ENCODE data around the gene FCHO1. TPM values are rescaled to one million over a fixed set of nuclear protein-coding genes. Genes with fewer than 3 reads are reported as not detected.
"Not testable (repeated sequence)": the region's sequence is repeated elsewhere in the genome, so short reads cannot be mapped to it uniquely, and the experiment has no call there.

FCHO1 gene
- total RNA-seq, 1 donor from 2014 or later: 2.6 TPM

- no peak for DNase-seq (ENCODE audit: low spot score)
Measured at GRCh38 chr19:17794412-17794730, 43.1 kb downstream of the FCHO1 start.

- peak; percentile 92 for DNase-seq (ENCODE audit: low spot score)
Measured at GRCh38 chr19:17794731-17795494, 43.6 kb downstream of the FCHO1 start, which contains the start of gene B3GNT3. B3GNT3 (plus strand) TSS chr19:17795138; CDS start chr19:17807808, 12,670 bp downstream.

GRCh38 chr19:17795495-17795856 is 44.2 kb downstream of the FCHO1 start:
- DNase-seq (ENCODE audit: low spot score): no peak

- DNase-seq (ENCODE audit: low spot score): no peak
Measured at GRCh38 chr19:17796013-17796837, 44.9 kb downstream of the FCHO1 start.

- no peak for DNase-seq (ENCODE audit: low spot score)
Measured at GRCh38 chr19:17796838-17797423, 45.7 kb downstream of the FCHO1 start.

GRCh38 chr19:17797424-17798201 is 46.3 kb downstream of the FCHO1 start:
- DNase-seq (ENCODE audit: low spot score): no peak

GRCh38 chr19:17798599-17798998 is 47.3 kb downstream of the FCHO1 start:
- not testable (repeated sequence) for DNase-seq (ENCODE audit: low spot score)

- DNase-seq (ENCODE audit: low spot score): no peak
Measured at GRCh38 chr19:17802137-17802858, 51.0 kb downstream of the FCHO1 start.

GRCh38 chr19:17803264-17803896 is 52.1 kb downstream of the FCHO1 start:
- DNase-seq (ENCODE audit: low spot score): no peak

GRCh38 chr19:17805427-17805826 is 54.1 kb downstream of the FCHO1 start:
- no peak for DNase-seq (ENCODE audit: low spot score)

- no peak for DNase-seq (ENCODE audit: low spot score)
Measured at GRCh38 chr19:17806945-17807344, 55.7 kb downstream of the FCHO1 start.

GRCh38 chr19:17807731-17808316 is 56.5 kb downstream of the FCHO1 start:
- DNase-seq (ENCODE audit: low spot score): no peak

- DNase-seq (ENCODE audit: low spot score): no peak
Measured at GRCh38 chr19:17811103-17811502, 59.8 kb downstream of the FCHO1 start.

- no peak for DNase-seq (ENCODE audit: low spot score)
Measured at GRCh38 chr19:17811681-17812080, 60.4 kb downstream of the FCHO1 start.

GRCh38 chr19:17812099-17812498 is 60.8 kb downstream of the FCHO1 start:
- no peak for DNase-seq (ENCODE audit: low spot score)

GRCh38 chr19:17817668-17818363 is 66.5 kb downstream of the FCHO1 start:
- DNase-seq (ENCODE audit: low spot score): no peak

- DNase-seq (ENCODE audit: low spot score): no peak
Measured at GRCh38 chr19:17821190-17821589, 69.9 kb downstream of the FCHO1 start, which contains the start of gene INSL3. INSL3 (minus strand) TSS chr19:17821519; CDS start chr19:17821506, 13 bp downstream.

GRCh38 chr19:17824339-17824738 is 73.1 kb downstream of the FCHO1 start:
- no peak for DNase-seq (ENCODE audit: low spot score)

GRCh38 chr19:17826508-17827056 is 75.3 kb downstream of the FCHO1 start:
- no peak for DNase-seq (ENCODE audit: low spot score)
